ENCODE results near the gene SSNA1.

SSNA1 gene

DNA sequence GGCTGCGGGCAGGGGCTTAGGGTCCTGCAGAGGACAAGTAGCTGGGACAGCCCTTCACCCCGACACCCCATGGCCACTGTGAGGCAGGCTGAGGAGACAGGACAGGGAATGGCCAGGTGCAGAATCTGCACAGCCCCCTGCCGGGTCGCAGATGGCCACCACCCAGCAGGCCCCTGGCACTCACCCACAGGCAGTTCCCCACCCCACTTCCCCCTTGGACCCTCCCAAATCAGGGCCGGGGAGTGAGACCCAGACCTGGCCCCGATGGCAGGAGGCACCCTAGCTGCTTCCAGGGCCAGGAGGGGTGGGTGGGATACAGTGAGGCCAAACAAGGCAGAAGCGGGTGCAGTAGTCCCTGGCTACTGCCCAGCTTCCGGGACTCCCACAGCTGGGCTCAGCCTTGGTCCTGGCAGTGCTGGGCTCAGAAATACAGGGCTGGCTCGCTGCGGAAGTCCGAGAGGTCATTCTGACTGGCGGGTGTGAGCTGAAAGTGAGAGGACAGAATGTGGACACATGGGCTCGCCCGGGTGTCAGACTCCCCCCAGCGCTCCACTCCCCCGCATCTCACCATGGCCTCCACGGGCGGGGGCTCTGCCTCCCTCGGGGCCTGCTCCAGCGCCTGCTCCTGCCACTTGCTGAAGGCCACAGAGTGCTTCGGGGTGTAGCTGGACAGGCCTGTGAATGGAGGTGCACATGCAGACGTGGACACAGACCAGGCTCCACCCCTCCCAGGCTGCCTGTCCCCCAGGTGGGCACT, 3.4 kb downstream of the SSNA1 start:
- Histone ChIP-seq H3K4me3 (ENCODE audit: low read length) (no peak overlapping the region), H3K27ac (ENCODE audit: low read length) (no peak overlapping the region), H3K27me3 (ENCODE audit: control insufficient read depth, insufficient read depth, low read length) (no peaks in the 10 kb centered on the region), H3K9me3 (ENCODE audit: control insufficient read depth, low read depth, low read length) (no peaks in the 10 kb centered on the region), H3K9ac (ENCODE audit: low read length) (no peak overlapping the region), H3K4me1 (ENCODE audit: control insufficient read depth, low read depth, low read length) (peaks cover 9% of the 10 kb centered on the region), H3K36me3 (ENCODE audit: control insufficient read depth, low read depth, low read length) (no peaks in the 10 kb centered on the region)

DNA sequence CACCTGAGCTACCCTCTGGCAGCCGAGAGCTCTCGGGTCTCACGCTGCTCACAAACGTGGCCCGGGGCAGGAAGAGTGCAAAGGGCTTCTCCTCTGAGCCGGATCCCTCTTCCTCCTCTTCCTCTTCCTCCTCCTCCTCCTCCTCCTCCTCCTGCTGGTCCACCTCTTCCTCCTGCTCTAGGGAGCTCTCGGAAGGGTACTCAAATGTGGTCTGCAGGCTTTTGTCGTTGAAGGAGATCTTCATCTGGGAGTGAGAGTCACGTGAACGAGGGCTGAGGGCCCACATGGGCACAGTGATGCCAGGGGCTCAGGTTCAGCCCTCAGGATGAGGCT, 3.9 kb downstream of the SSNA1 start:
- Histone ChIP-seq H3K4me1 (ENCODE audit: control insufficient read depth, low read depth, low read length) (peaks cover 9% of the 10 kb centered on the region), H3K9me3 (ENCODE audit: control insufficient read depth, low read depth, low read length) (no peaks in the 10 kb centered on the region), H3K4me3 (ENCODE audit: low read length) (no peak overlapping the region), H3K9ac (ENCODE audit: low read length) (no peak overlapping the region), H3K27me3 (ENCODE audit: control insufficient read depth, insufficient read depth, low read length) (no peaks in the 10 kb centered on the region), H3K36me3 (ENCODE audit: control insufficient read depth, low read depth, low read length) (no peaks in the 10 kb centered on the region), H3K27ac (ENCODE audit: low read length) (no peak overlapping the region)

DNA sequence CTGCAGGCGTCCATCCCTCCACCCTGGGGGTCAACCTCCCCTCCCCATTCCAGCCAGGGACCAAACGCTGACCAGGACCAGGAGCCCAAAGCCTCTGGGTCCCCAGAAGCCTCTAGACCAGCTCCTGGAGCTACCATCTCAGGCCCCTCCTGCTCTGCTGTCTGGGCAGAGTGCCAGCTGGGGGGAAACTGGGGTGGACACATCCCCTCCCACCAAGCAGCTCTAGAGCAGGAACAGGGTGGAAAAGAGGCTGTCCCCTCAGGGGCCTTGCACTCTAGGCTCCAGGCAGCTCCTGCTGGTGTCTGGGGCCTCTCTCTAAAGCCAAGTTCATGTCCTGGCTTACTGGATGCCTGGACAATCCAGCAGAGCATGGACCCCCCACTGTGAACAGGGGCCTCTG, 4.4 kb downstream of the SSNA1 start:
- Histone ChIP-seq H3K4me1 (ENCODE audit: control insufficient read depth, low read depth, low read length) (peaks cover 5% of the 10 kb centered on the region), H3K27ac (ENCODE audit: low read length) (no peak overlapping the region), H3K9me3 (ENCODE audit: control insufficient read depth, low read depth, low read length) (no peaks in the 10 kb centered on the region), H3K4me3 (ENCODE audit: low read length) (no peak overlapping the region), H3K9ac (ENCODE audit: low read length) (no peak overlapping the region), H3K27me3 (ENCODE audit: control insufficient read depth, insufficient read depth, low read length) (no peaks in the 10 kb centered on the region), H3K36me3 (ENCODE audit: control insufficient read depth, low read depth, low read length) (no peaks in the 10 kb centered on the region)

DNA sequence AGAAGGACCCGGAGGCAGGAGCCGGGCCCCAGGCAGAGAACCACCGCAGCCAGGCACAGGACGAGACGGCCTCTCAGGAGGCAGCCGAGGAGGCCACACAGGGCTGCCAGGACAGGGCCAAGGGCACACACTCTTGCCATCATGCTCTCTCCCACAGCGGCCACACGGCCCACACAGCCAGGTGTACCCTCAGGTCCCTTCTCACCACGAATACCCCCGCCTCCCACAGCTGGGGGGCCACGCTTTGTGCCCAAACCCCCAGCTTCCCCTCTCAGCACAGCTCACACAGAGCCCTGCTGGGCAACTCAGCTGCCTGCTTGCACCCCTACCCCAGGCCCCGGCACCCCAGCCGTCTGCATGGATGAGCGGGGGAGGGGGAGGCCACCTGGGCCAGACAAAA, 5.3 kb downstream of the SSNA1 start:
- Histone ChIP-seq H3K9me3 (ENCODE audit: control insufficient read depth, low read depth, low read length) (no peaks in the 10 kb centered on the region), H3K36me3 (ENCODE audit: control insufficient read depth, low read depth, low read length) (no peaks in the 10 kb centered on the region), H3K27ac (ENCODE audit: low read length) (no peak overlapping the region), H3K27me3 (ENCODE audit: control insufficient read depth, insufficient read depth, low read length) (no peaks in the 10 kb centered on the region), H3K4me1 (ENCODE audit: control insufficient read depth, low read depth, low read length) (peaks cover 5% of the 10 kb centered on the region), H3K4me3 (ENCODE audit: low read length) (no peak overlapping the region), H3K9ac (ENCODE audit: low read length) (no peak overlapping the region)

DNA sequence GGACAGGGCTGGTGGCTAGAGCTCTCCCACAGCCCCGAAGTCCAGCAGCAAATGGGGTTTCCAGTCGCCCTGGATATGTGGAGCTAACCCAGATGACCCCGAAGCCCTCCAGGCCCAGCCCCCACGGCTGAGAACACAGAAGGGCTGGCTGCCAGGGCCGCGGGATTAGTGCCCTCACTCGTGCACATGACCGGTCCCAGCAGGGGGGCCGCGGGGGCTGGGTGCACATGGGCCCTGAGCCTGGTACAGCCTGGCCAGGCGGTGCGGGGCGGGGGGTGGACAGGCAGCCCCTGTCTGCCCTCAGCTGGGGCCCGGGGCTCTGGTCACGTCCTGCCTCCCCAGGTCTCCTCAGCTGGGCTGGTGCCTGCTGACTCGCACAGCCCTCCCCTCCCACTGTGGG, 5.9 kb downstream of the SSNA1 start:
- H3K9me3 ChIP-seq (ENCODE audit: control insufficient read depth, low read depth, low read length) = no peaks in the 10 kb centered on the region
- no peaks in the 10 kb centered on the region for H3K27me3 ChIP-seq (ENCODE audit: control insufficient read depth, insufficient read depth, low read length)
- H3K27ac ChIP-seq (ENCODE audit: low read length) = no peak overlapping the region
- H3K4me1 ChIP-seq (ENCODE audit: control insufficient read depth, low read depth, low read length) = peaks cover 4% of the 10 kb centered on the region
- no peak overlapping the region for H3K4me3 ChIP-seq (ENCODE audit: low read length)
- no peak overlapping the region for H3K9ac ChIP-seq (ENCODE audit: low read length)
- H3K36me3 ChIP-seq (ENCODE audit: control insufficient read depth, low read depth, low read length) = no peaks in the 10 kb centered on the region

DNA sequence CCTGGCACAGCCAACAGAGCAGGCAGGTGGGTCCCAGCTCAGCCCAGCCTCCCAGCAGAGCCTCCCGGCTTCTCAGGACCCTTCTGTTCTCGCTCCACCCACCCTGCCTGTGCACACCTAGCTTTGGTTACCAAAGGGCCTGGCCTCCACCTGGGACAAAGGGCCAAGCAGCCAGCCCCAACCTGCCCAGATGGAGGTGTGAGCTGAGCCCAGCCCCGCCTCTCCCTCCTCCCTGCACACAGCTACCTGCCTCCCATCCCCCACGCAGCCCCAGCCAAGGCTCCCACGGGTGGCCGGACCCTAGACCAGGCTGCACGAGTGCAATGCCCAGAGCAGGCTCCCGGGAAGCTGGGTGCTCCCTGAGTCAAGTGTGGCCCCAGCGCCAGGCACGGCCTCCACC, 6.4 kb downstream of the SSNA1 start:
- Histone ChIP-seq H3K27ac (ENCODE audit: low read length) (no peak overlapping the region), H3K27me3 (ENCODE audit: control insufficient read depth, insufficient read depth, low read length) (no peaks in the 10 kb centered on the region), H3K9me3 (ENCODE audit: control insufficient read depth, low read depth, low read length) (no peaks in the 10 kb centered on the region), H3K9ac (ENCODE audit: low read length) (no peak overlapping the region), H3K4me1 (ENCODE audit: control insufficient read depth, low read depth, low read length) (no peaks in the 10 kb centered on the region), H3K4me3 (ENCODE audit: low read length) (no peak overlapping the region), H3K36me3 (ENCODE audit: control insufficient read depth, low read depth, low read length) (no peaks in the 10 kb centered on the region)

DNA sequence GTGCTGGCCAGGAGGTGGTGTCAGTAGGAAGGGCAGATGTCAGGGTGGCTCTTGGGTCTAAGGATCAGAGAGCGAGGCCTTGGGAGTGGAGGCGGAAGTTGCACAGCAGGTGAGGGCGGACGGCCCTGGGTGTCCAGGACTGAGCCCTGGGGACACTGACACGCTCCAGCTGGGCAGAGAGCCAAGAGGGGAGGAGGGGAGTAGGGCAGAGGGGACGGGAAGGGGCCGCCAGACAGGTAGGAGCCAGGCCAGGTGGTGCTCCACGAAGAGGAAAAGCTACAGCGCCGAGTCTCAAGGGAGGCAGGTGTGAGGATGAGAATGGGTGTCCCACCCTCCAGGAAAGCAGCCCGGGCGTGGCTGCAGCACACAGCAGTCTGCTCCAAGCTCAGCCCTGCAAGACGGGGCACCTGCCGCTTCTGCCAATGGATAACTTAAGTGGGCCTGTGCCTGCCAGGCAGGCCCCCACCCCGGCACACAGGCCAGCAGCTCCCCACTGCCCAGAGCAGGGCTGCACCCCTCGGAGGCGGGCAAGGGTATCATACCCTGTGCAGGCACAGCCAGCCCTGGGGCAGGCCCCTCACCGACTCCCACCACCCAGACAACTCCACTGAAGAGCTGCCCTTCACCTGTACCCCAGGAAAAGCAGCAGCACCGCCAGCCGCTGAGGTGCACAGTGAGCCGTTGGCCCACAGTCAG, 7.2 kb downstream of the SSNA1 start:
- no peaks in the 10 kb centered on the region for H3K4me1 ChIP-seq (ENCODE audit: control insufficient read depth, low read depth, low read length)
- no peak overlapping the region for H3K27ac ChIP-seq (ENCODE audit: low read length)
- H3K27me3 ChIP-seq (ENCODE audit: control insufficient read depth, insufficient read depth, low read length) = no peaks in the 10 kb centered on the region
- no peaks in the 10 kb centered on the region for H3K9me3 ChIP-seq (ENCODE audit: control insufficient read depth, low read depth, low read length)
- no peaks in the 10 kb centered on the region for H3K36me3 ChIP-seq (ENCODE audit: control insufficient read depth, low read depth, low read length)
- no peak overlapping the region for H3K4me3 ChIP-seq (ENCODE audit: low read length)
- H3K9ac ChIP-seq (ENCODE audit: low read length) = no peak overlapping the region

DNA sequence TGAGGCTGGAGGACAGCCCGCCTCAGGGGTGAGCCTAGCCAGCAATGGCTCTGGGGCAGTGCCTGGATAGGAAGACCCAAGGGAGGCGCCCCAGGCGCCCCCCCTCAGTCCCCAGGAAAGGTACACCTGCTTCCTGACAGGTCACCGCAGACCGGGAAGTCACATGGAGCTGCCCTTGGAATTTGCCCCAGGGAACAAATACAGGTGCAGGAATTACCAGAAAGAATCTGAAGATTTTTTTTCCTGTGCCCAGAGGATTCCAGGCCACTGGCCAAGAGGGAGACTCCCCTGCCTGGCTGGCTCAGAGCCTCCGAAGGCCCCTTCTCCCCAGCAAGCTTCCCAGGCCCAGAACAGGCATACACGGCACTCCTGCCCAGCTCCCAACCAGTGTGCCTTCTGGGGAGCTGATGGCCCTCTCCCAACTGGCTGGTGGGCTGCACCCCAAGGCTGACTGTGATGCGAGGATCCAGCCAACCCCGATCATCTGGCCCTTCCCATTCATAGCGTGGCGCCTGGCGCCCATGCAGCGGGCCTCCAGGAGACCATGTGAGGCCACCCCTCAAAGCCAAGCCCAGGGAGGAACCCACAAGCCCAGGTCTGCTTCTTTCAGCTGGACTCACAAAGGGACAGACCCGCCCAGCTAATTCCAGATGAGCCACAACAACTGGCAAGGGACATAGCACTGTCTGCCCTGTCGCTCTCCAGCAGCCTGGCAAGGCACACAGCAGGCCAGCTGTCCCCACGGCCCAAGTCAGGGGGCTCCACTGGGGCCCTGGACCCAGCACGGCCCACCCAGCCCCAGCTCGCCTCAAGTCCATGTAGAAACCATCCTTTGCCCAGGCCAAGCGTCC, 9.8 kb downstream of the SSNA1 start:
- no peaks in the 10 kb centered on the region for H3K36me3 ChIP-seq (ENCODE audit: control insufficient read depth, low read depth, low read length)
- H3K4me1 ChIP-seq (ENCODE audit: control insufficient read depth, low read depth, low read length) = peaks cover 5% of the 10 kb centered on the region
- H3K27me3 ChIP-seq (ENCODE audit: control insufficient read depth, insufficient read depth, low read length) = no peaks in the 10 kb centered on the region
- no peaks in the 10 kb centered on the region for H3K9me3 ChIP-seq (ENCODE audit: control insufficient read depth, low read depth, low read length)
- H3K4me3 ChIP-seq (ENCODE audit: low read length) = no peak overlapping the region
- no peak overlapping the region for H3K27ac ChIP-seq (ENCODE audit: low read length)
- H3K9ac ChIP-seq (ENCODE audit: low read length) = no peak overlapping the region

DNA sequence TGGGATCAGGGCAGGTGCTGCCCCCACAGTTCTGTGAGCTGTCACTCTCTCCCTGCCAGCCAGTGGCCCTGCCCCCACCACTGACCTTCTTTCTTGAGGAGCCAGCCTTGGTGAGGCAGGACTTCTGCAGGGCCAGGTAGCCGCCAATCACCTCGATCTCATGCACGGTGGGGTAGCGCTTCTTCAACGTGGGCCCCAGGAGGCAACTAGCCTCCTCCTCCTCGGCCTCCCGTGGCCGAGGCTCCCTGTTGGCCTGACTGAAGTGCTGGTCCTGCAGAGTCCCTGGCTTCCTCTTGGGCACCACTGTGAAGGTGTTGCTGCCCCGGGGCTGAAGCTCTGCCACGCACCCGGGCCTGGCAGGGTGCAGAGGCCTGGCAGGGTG, 10.4 kb downstream of the SSNA1 start:
- H3K4me3 ChIP-seq (ENCODE audit: low read length) = no peak overlapping the region
- H3K36me3 ChIP-seq (ENCODE audit: control insufficient read depth, low read depth, low read length) = no peaks in the 10 kb centered on the region
- H3K27me3 ChIP-seq (ENCODE audit: control insufficient read depth, insufficient read depth, low read length) = no peaks in the 10 kb centered on the region
- H3K9ac ChIP-seq (ENCODE audit: low read length) = no peak overlapping the region
- H3K27ac ChIP-seq (ENCODE audit: low read length) = no peak overlapping the region
- peaks cover 5% of the 10 kb centered on the region for H3K4me1 ChIP-seq (ENCODE audit: control insufficient read depth, low read depth, low read length)
- no peaks in the 10 kb centered on the region for H3K9me3 ChIP-seq (ENCODE audit: control insufficient read depth, low read depth, low read length)

DNA sequence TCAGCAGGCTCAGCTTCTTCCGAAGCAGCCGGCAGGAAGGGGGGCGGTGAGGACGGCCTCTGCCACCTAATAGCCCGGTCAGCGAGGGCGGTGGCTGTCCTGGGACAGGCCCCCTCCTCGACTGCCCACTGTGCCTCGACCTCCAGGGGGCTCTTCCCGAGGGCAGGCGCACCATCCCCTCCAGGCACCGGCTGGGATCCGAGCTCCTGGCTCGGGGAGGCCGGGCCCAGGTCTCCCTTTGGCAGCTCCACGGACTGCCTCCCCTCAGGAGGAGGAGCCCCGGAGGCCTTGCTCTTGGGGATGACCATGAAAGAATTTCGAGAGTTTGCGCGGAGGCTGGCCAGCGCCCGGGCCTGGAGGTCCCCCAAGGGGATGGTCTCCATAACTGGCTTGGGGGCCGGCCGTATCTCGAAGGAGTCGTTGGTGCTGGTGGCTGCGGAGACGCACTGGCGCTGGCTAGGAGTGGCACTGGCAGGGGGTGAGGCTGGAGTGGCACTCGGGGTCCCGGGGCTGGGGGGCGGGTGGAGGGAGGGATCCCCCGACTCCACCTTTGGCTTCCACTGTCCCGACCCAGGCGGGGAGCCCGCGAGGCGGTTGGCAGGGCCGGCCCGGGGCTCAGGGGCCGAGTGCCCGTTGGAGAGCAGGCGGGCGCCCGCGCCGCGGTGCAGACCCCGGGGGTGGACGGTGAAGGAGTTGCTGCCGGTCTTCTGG, 11.1 kb downstream of the SSNA1 start:
- H3K9ac ChIP-seq (ENCODE audit: low read length) = no peak overlapping the region
- peak overlapping the region; percentile 37 for H3K4me3 ChIP-seq (ENCODE audit: low read length)
- H3K27ac ChIP-seq (ENCODE audit: low read length) = no peak overlapping the region
- H3K27me3 ChIP-seq (ENCODE audit: control insufficient read depth, insufficient read depth, low read length) = no peaks in the 10 kb centered on the region
- no peaks in the 10 kb centered on the region for H3K9me3 ChIP-seq (ENCODE audit: control insufficient read depth, low read depth, low read length)
- H3K36me3 ChIP-seq (ENCODE audit: control insufficient read depth, low read depth, low read length) = no peaks in the 10 kb centered on the region
- peaks cover 5% of the 10 kb centered on the region for H3K4me1 ChIP-seq (ENCODE audit: control insufficient read depth, low read depth, low read length)
